ENCODE data around the gene FRMD3. TPM values are rescaled to one million over a fixed set of nuclear protein-coding genes. Genes with fewer than 3 reads are reported as not detected.

Gene FRMD3
- total and polyA plus RNA-seq, 7 donors, result 5.9 to 27.4 (median 8.3) TPM

DNA sequence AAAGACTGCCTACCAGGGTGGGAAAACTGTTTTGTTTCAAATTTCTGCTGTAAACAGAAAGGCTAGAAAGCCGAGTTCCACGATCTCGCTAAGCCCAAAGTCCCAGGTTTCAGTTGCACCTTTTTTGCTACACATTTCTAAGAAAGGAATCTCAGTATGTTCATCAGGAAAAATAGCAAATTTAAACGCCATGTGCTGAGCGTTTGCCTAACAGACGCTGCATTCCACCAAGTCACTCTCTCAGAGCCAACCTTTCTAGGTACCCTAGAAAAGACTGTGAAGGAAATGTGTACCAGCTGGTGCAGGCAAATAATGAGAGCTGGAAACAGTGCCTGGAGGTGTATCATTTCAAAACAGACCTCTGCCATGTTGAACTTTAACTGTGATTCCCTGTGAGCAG lies 71.8 kb downstream of the FRMD3 start:
- Histone ChIP-seq H3K4me1 (peaks cover 0 to 13% (median 6%) of the 10 kb centered on the region in 4 donors), H3K27me3 (no peaks in the 10 kb centered on the region), H3K9me3 (no peaks in the 10 kb centered on the region), H3K27ac (no peak overlapping the region), H3K4me3 (no peak overlapping the region), H3K36me3 (no peaks in the 10 kb centered on the region)
- WGBS, 2 donors, result 95 to 97% methylated on average over 6 of the region's 6 CpGs
- intact Hi-C loops (cut with DNase I), result no loop called here
- TF ChIP-seq, protein P1, sequence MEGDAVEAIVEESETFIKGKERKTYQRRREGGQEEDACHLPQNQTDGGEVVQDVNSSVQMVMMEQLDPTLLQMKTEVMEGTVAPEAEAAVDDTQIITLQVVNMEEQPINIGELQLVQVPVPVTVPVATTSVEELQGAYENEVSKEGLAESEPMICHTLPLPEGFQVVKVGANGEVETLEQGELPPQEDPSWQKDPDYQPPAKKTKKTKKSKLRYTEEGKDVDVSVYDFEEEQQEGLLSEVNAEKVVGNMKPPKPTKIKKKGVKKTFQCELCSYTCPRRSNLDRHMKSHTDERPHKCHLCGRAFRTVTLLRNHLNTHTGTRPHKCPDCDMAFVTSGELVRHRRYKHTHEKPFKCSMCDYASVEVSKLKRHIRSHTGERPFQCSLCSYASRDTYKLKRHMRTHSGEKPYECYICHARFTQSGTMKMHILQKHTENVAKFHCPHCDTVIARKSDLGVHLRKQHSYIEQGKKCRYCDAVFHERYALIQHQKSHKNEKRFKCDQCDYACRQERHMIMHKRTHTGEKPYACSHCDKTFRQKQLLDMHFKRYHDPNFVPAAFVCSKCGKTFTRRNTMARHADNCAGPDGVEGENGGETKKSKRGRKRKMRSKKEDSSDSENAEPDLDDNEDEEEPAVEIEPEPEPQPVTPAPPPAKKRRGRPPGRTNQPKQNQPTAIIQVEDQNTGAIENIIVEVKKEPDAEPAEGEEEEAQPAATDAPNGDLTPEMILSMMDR (IDR thresholded peaks at IDR 0.05), result no peak
- TF ChIP-seq POLR2AphosphoS5 (IDR thresholded peaks at IDR 0.05) (no peak), EP300 (IDR thresholded peaks at IDR 0.05) (no peak), POLR2A (IDR thresholded peaks at IDR 0.05) (no peak)
- no peak for DNase-seq

- Histone ChIP-seq H3K4me1 (no peaks in the 10 kb centered on the region), H3K9me3 (peaks cover 0 to 5% (median 0%) of the 10 kb centered on the region in 4 donors), H3K27me3 (no peaks in the 10 kb centered on the region), H3K27ac (no peak overlapping the region), H3K4me3 (no peak overlapping the region), H3K36me3 (no peaks in the 10 kb centered on the region)
- WGBS, 2 donors, result 67 to 86% methylated on average over 4 of the region's 4 CpGs
- intact Hi-C loops (cut with DNase I), result no loop called here
- no peak for DNase-seq
- TF ChIP-seq POLR2A (IDR thresholded peaks at IDR 0.05) (no peak), EP300 (IDR thresholded peaks at IDR 0.05) (no peak), POLR2AphosphoS5 (IDR thresholded peaks at IDR 0.05) (no peak)
- TF ChIP-seq, protein P1 (IDR thresholded peaks at IDR 0.05), result no peak
These were observed 78.4 kb downstream of the FRMD3 start for GRCh38 chr9:83459830-83460229.

GRCh38 chr9:83458530-83458929 lies 79.7 kb downstream of the FRMD3 start:
- Histone ChIP-seq H3K4me1 (no peaks in the 10 kb centered on the region), H3K36me3 (no peaks in the 10 kb centered on the region), H3K27ac (no peak overlapping the region), H3K9me3 (peaks cover 0 to 5% (median 0%) of the 10 kb centered on the region in 4 donors), H3K4me3 (no peak overlapping the region), H3K27me3 (no peaks in the 10 kb centered on the region)
- DNase-seq, result no peak
- intact Hi-C loops (cut with DNase I), result no loop called here
- WGBS, 2 donors, result 93 to 95% methylated on average over 2 of the region's 2 CpGs
- no peak for TF ChIP-seq EP300 (IDR thresholded peaks at IDR 0.05)
- no peak for TF ChIP-seq POLR2AphosphoS5 (IDR thresholded peaks at IDR 0.05)
- TF ChIP-seq, protein P1 (IDR thresholded peaks at IDR 0.05), result no peak
- no peak for TF ChIP-seq POLR2A (IDR thresholded peaks at IDR 0.05)

DNA sequence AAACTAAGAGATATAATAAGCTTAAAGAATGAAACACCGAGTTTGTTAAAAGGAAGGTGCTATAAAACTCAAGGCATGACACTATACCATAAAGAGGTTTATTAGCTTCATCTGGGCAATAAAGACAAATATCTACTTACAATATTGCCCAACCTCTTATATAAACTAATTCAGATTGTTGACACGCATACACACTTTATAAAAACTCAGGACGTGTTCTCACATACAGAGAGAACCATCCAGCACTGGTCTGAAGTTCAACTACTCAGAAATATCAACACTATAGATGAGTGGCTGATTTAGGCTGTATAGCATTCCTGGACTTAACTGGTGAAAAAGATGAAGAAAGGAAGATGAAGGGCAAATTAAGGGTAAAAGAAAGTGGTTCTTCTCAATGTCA lies 81.2 kb downstream of the FRMD3 start:
- 18 to 60% methylated on average over 3 of the region's 3 CpGs for WGBS, 2 donors
- H3K9me3 ChIP-seq, result peaks cover 0 to 5% (median 0%) of the 10 kb centered on the region in 4 donors
- no peaks in the 10 kb centered on the region for H3K27me3 ChIP-seq
- no peak overlapping the region for H3K4me3 ChIP-seq
- TF ChIP-seq EP300 (IDR thresholded peaks at IDR 0.05) (no peak), POLR2AphosphoS5 (IDR thresholded peaks at IDR 0.05) (no peak), POLR2A (IDR thresholded peaks at IDR 0.05) (no peak)
- TF ChIP-seq, protein P1 (IDR thresholded peaks at IDR 0.05), result no peak
- no peaks in the 10 kb centered on the region for H3K4me1 ChIP-seq
- no peak overlapping the region for H3K27ac ChIP-seq
- DNase-seq, result no peak
- intact Hi-C loops (cut with DNase I), result no loop called here
- H3K36me3 ChIP-seq, result no peaks in the 10 kb centered on the region

DNA sequence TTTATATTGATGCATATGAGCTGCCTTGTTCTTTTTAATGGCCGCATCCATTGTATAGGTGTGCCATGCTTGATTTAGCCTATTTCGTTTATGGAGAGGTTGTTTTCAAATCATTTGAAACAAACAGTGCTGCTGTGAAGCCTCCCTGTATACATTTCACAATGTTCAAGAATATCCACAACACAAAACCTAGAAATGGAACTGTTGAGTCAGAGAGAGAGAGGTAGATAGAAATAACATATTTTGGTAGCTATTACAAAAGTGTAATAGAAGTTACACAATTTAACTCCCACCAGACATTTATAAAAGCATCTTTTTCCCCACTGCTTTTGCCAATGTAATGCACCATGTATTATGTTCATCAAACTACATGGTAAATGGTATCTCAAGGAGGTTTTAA lies 82.0 kb downstream of the FRMD3 start:
- 28 to 75% methylated on average over 2 of the region's 2 CpGs for WGBS, 2 donors
- peaks cover 0 to 5% (median 0%) of the 10 kb centered on the region in 4 donors for H3K9me3 ChIP-seq
- H3K27me3 ChIP-seq, result no peaks in the 10 kb centered on the region
- TF ChIP-seq, protein P1 (IDR thresholded peaks at IDR 0.05), result no peak
- no peak for TF ChIP-seq POLR2AphosphoS5 (IDR thresholded peaks at IDR 0.05)
- TF ChIP-seq POLR2A (IDR thresholded peaks at IDR 0.05), result no peak
- no peak for TF ChIP-seq EP300 (IDR thresholded peaks at IDR 0.05)
- H3K4me3 ChIP-seq, result no peak overlapping the region
- intact Hi-C loops (cut with DNase I), result no loop called here
- H3K27ac ChIP-seq, result peak overlapping the region in 1 of 4 donors; percentile 35
- DNase-seq, result no peak
- no peaks in the 10 kb centered on the region for H3K36me3 ChIP-seq
- no peaks in the 10 kb centered on the region for H3K4me1 ChIP-seq
